CD14-positive monocyte (primary cell): ENCODE results near the gene MLXIP. TPM values are rescaled to one million over a fixed set of nuclear protein-coding genes. Genes with fewer than 3 reads are reported as not detected.

Source experiments
- DNase-seq, 3 donors: peaks; one replicate each; pipeline ENCODE4 v3.0.0-alpha.2; 2011 to 2022
- H2AFZ ChIP-seq: 2 replicates; pipeline ENCODE4 v1.6.0; 2012; ENCODE audit warnings: mild to moderate bottlenecking, low read depth, low read length, inconsistent platforms; ENCODE audit not compliant: insufficient read depth, poor library complexity, severe bottlenecking
- H3K27ac ChIP-seq, 2 donors: 1 replicate in 1 of 2; 2 replicates in 1 of 2; pipeline ENCODE4 v1.5.1; 2012 to 2013; ENCODE audit warnings: low read length in 2 of 2, control low read depth in 1 of 2, inconsistent platforms in 1 of 2, low read depth in 1 of 2, mild to moderate bottlenecking in 1 of 2
- H3K27me3 ChIP-seq, 2 donors: one replicate each; pipeline versions ENCODE4 v1.6.0 to v1.6.1; 2011 to 2013; ENCODE audit warnings: low read length in 2 of 2; ENCODE audit not compliant: control insufficient read depth in 2 of 2, insufficient read depth in 2 of 2
- H3K36me3 ChIP-seq, 2 donors: replicated peaks in 1 of 2; 1 replicate in 1 of 2; 2 replicates in 1 of 2; pipeline versions ENCODE4 v1.5.1 to v1.6.1; 2012 to 2013; ENCODE audit warnings: low read length in 2 of 2, control low read depth in 1 of 2, inconsistent platforms in 1 of 2, mild to moderate bottlenecking in 1 of 2; ENCODE audit not compliant: insufficient read depth in 2 of 2, control insufficient read depth in 1 of 2
- H3K4me1 ChIP-seq, 2 donors: 1 replicate in 1 of 2; 2 replicates in 1 of 2; pipeline versions ENCODE4 v1.5.1 to v1.6.1; 2012 to 2013; ENCODE audit warnings: low read length in 2 of 2, control low read depth in 1 of 2, inconsistent platforms in 1 of 2, mild to moderate bottlenecking in 1 of 2, moderate library complexity in 1 of 2; ENCODE audit not compliant: insufficient read depth in 2 of 2, control insufficient read depth in 1 of 2
- H3K4me2 ChIP-seq: replicated peaks from 2 replicates; pipeline ENCODE3; 2012; ENCODE audit warnings: low read length, moderate library complexity, mild to moderate bottlenecking; ENCODE audit not compliant: poor library complexity, severe bottlenecking; ENCODE audit errors: extremely low read depth
- H3K4me3 ChIP-seq, 3 experiments: fragments of 200-600 bp in 1 of 3; sonication (generic) in 1 of 3; replicated peaks in 1 of 3; 1 replicate in 2 of 3; 2 replicates in 1 of 3; pipeline ENCODE4 v1.5.1; 2011 to 2013; ENCODE audit warnings: low read length in 3 of 3, mild to moderate bottlenecking in 3 of 3, control low read depth in 2 of 3, low read depth in 2 of 3, inconsistent platforms in 1 of 3, moderate library complexity in 1 of 3
- H3K79me2 ChIP-seq: 2 replicates; pipeline ENCODE4 v1.6.0; 2012; ENCODE audit warnings: mild to moderate bottlenecking, control low read depth, inconsistent platforms, low read length, moderate library complexity; ENCODE audit not compliant: insufficient read depth
- H3K9ac ChIP-seq: 2 replicates; pipeline ENCODE4 v1.6.0; 2017; ENCODE audit warnings: low read length, mild to moderate bottlenecking; ENCODE audit not compliant: insufficient read depth, poor library complexity, severe bottlenecking
- H3K9me3 ChIP-seq, 2 donors: replicated peaks in 1 of 2; 1 replicate in 1 of 2; 2 replicates in 1 of 2; pipeline versions ENCODE4 v1.5.1 to v1.6.1; 2012 to 2013; ENCODE audit warnings: low read length in 2 of 2, control low read depth in 1 of 2; ENCODE audit not compliant: control insufficient read depth in 1 of 2, insufficient read depth in 1 of 2
- H4K20me1 ChIP-seq: 2 replicates; pipeline ENCODE4 v1.6.0; 2012; ENCODE audit warnings: mild to moderate bottlenecking, low read length, control low read depth, moderate library complexity; ENCODE audit not compliant: insufficient read depth
- H3K27ac Mint-ChIP-seq, 7 donors: one replicate each; pipeline ENCODE4 v1.8.0; 2020; ENCODE audit warnings: mild to moderate bottlenecking in 7 of 7, mixed read lengths in 7 of 7, moderate library complexity in 6 of 7, inconsistent platforms in 2 of 7
- H3K27me3 Mint-ChIP-seq, 3 donors: one replicate each; pipeline ENCODE4 v1.8.0; 2021 to 2022; ENCODE audit warnings: low read depth in 3 of 3, mild to moderate bottlenecking in 3 of 3, mixed read lengths in 3 of 3, moderate library complexity in 3 of 3, inconsistent platforms in 1 of 3
- H3K36me3 Mint-ChIP-seq, 2 donors: one replicate each; pipeline ENCODE4 v1.8.0; 2020; ENCODE audit warnings: mixed read lengths in 2 of 2, inconsistent platforms in 1 of 2, mild to moderate bottlenecking in 1 of 2
- H3K4me1 Mint-ChIP-seq: one replicate; pipeline ENCODE4 v1.8.0; 2020; ENCODE audit warnings: mild to moderate bottlenecking, mixed read lengths
- H3K4me3 Mint-ChIP-seq, 2 donors: one replicate each; pipeline ENCODE4 v1.8.0; 2020; ENCODE audit warnings: mild to moderate bottlenecking in 2 of 2, mixed read lengths in 2 of 2, moderate library complexity in 1 of 2
- H3K9me3 Mint-ChIP-seq, 7 donors: one replicate each; pipeline ENCODE4 v1.8.0; 2020 to 2022; ENCODE audit warnings: mixed read lengths in 7 of 7, mild to moderate bottlenecking in 6 of 7, moderate library complexity in 6 of 7, inconsistent platforms in 2 of 7
- CTCF ChIP-seq: fragments of 200-600 bp; IDR thresholded peaks from one replicate; pipeline ENCODE4 v1.8.0; 2022; ENCODE audit warnings: antibody characterized with exemption, mild to moderate bottlenecking
- WGBS: methylation state at CpG from one replicate; pipeline ENCODE4 v1.1.5; 2013; ENCODE audit warnings: missing lambda C conversion rate; ENCODE audit not compliant: insufficient coverage; 5-methylcytosine and 5-hydroxymethylcytosine counted together
- intact Hi-C, 2 donors: fragments of 100-400 bp; cut with micrococcal nuclease; formaldehyde crosslinking; loops; one replicate each; pipeline versions ENCODE4 v1.15.0 to v1.15.1; 2023
- polyA plus RNA-seq, 3 donors: library from polyadenylated mRNA; depleted of rRNA in 1 of 3; unstranded in 2 of 3; stranded (reverse) in 1 of 3; fragments of 300-500 nt in 2 of 3; fragments of >200 nt in 1 of 3; fragmentation: Illumina TruSeq in 2 of 3; gene quantifications; 1 replicate in 2 of 3; 2 replicates in 1 of 3; pipeline ENCODE4 v1.2.3, GENCODE V29; 2012 to 2021

Gene MLXIP
- polyA plus RNA-seq, 3 donors = 4.5 to 44.8 (median 4.6) TPM

- Mint-ChIP-seq H3K4me3 (peak overlapping the region in 1 of 2 donors; percentile 26), H3K27ac (peak overlapping the region in 1 of 7 donors; percentile 40), H3K36me3 (peaks cover 0 to 3% of the 10 kb centered on the region in 2 donors), H3K27me3 (peaks cover 17 to 32% (median 28%) of the 10 kb centered on the region in 3 donors), H3K4me1 (peaks cover 21% of the 10 kb centered on the region), H3K9me3 (peaks cover 0 to 3% (median 0%) of the 10 kb centered on the region in 7 donors)
- 74% methylated on average over 7 of the region's 10 CpGs for WGBS
- H4K20me1 ChIP-seq = no peaks in the 10 kb centered on the region
- no peak overlapping the region for H3K4me2 ChIP-seq
- no peaks in the 10 kb centered on the region for H3K9me3 ChIP-seq
- H3K4me3 ChIP-seq = no peak overlapping the region
- no peaks in the 10 kb centered on the region for H3K79me2 ChIP-seq
- intact Hi-C loops = no loop called here
- no peaks in the 10 kb centered on the region for H3K36me3 ChIP-seq
- H3K27me3 ChIP-seq = peaks cover 0 to 9% of the 10 kb centered on the region in 2 donors
- H3K4me1 ChIP-seq = peaks cover 18 to 19% of the 10 kb centered on the region in 2 donors
- TF ChIP-seq CTCF = no peak
- H3K9ac ChIP-seq = no peak overlapping the region
- peak overlapping the region; percentile 84 for H2AFZ ChIP-seq
- no peak overlapping the region for H3K27ac ChIP-seq
- no peak for DNase-seq
Observed at GRCh38 chr12:122185494-122186082, 107.0 kb downstream of the MLXIP start.

GRCh38 chr12:122187466-122187865, 108.9 kb downstream of the MLXIP start:
- H3K27ac Mint-ChIP-seq = no peak overlapping the region
- no peaks in the 10 kb centered on the region for H4K20me1 ChIP-seq
- H2AFZ ChIP-seq = no peak overlapping the region
- peaks cover 18 to 19% of the 10 kb centered on the region in 2 donors for H3K4me1 ChIP-seq
- whole genome bisulfite sequencing = 92% methylated on average over 8 of the region's 12 CpGs
- H3K4me1 Mint-ChIP-seq = peaks cover 20% of the 10 kb centered on the region
- H3K36me3 Mint-ChIP-seq = peaks cover 0 to 3% of the 10 kb centered on the region in 2 donors
- no peak overlapping the region for H3K4me3 ChIP-seq
- peaks cover 0 to 2% (median 0%) of the 10 kb centered on the region in 7 donors for H3K9me3 Mint-ChIP-seq
- H3K9me3 ChIP-seq = no peaks in the 10 kb centered on the region
- H3K9ac ChIP-seq = no peak overlapping the region
- intact Hi-C loops = no loop called here
- H3K36me3 ChIP-seq = no peaks in the 10 kb centered on the region
- no peak overlapping the region for H3K4me3 Mint-ChIP-seq
- H3K27ac ChIP-seq = no peak overlapping the region
- peaks cover 11 to 23% (median 21%) of the 10 kb centered on the region in 3 donors for H3K27me3 Mint-ChIP-seq
- peaks cover 0 to 9% of the 10 kb centered on the region in 2 donors for H3K27me3 ChIP-seq
- H3K4me2 ChIP-seq = no peak overlapping the region
- H3K79me2 ChIP-seq = no peaks in the 10 kb centered on the region
- DNase-seq = no peak
- no peak for TF ChIP-seq CTCF
